Activated CD4-positive, alpha-beta T cell treated with anti-CD3 and anti-CD28 coated beads, Interleukin-2, amount 10 ng/mL, durations not matched to agents 24 days and 14 days (primary cell): Measurements from ENCODE around the gene CHRNB2. TPM values are rescaled to one million over a fixed set of nuclear protein-coding genes. Genes with fewer than 3 reads are reported as not detected.

Source experiments
- DNase-seq: peaks from one replicate; pipeline ENCODE4 v3.0.0; 2022
- H3K27ac Mint-ChIP-seq: one replicate; pipeline ENCODE4 v1.8.0; 2022; ENCODE audit warnings: mild to moderate bottlenecking, mixed read lengths
- H3K27me3 Mint-ChIP-seq: one replicate; pipeline ENCODE4 v1.8.0; 2022; ENCODE audit warnings: mixed read lengths
- H3K36me3 Mint-ChIP-seq: one replicate; pipeline ENCODE4 v1.8.0; 2022; ENCODE audit warnings: low read depth, mild to moderate bottlenecking, mixed read lengths
- H3K4me1 Mint-ChIP-seq: one replicate; pipeline ENCODE4 v1.8.0; 2021; ENCODE audit warnings: mixed read lengths
- H3K4me3 Mint-ChIP-seq: one replicate; pipeline ENCODE4 v1.8.0; 2022; ENCODE audit warnings: mild to moderate bottlenecking, moderate library complexity, mixed read lengths
- H3K9me3 Mint-ChIP-seq: one replicate; pipeline ENCODE4 v1.8.0; 2021; ENCODE audit warnings: mixed read lengths
- intact Hi-C: fragments of 100-400 bp; cut with micrococcal nuclease; formaldehyde crosslinking; loops from one replicate; pipeline ENCODE4 v1.15.1; 2023
- total RNA-seq: library from RNA; stranded (reverse); gene quantifications from 2 replicates; pipeline ENCODE4 v1.2.3, GENCODE V29; 2022

Gene CHRNB2
- total RNA-seq, 1 donor from 2014 or later, result 0.14 TPM

- intact Hi-C loops, result loop anchor here (1.0 to 5.0 kb wide), 12 partner anchors 9 to 526 kb away; partner anchors contain the start of genes ADAR, IL6R and UBAP2L
- H3K4me1 Mint-ChIP-seq, result peaks cover 38% of the 10 kb centered on the region
- peaks cover 34% of the 10 kb centered on the region for H3K36me3 Mint-ChIP-seq
- no peaks in the 10 kb centered on the region for H3K27me3 Mint-ChIP-seq
- peak overlapping the region; percentile 98 for H3K4me3 Mint-ChIP-seq
- peak; percentile 100 for DNase-seq
- peak overlapping the region; percentile 98 for H3K27ac Mint-ChIP-seq
- H3K9me3 Mint-ChIP-seq, result no peaks in the 10 kb centered on the region
Measured at GRCh38 chr1:154558720-154559465, 8.7 kb upstream of the CHRNB2 start.

DNA sequence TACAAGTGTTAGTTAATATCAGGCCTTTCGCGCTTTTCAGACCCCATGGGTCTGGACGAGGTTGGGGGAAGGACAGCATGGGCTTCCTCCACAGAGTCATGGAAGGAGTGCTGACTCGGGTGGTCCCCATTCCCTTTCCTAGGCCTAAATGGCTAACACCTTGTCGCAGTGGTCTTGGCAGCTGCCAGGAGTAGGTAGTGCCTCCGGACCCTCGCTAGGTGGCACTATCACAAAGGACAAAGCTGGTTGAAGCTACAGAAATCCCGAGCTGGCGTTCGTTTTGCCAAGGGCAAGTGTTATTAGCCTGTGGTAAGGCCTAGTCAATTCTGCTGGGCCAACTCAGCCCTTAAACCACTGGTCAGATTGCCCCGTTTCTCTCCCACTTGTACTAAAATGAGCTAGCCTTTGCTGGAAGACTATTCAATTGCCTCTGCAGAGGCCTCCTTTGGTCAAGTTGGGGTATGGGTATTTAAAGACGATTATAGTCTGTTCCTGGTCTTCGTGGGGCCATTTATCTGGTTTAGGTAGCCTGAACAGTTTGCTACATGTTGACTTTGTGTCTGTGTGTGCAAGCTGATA lies 8.0 kb upstream of the CHRNB2 start:
- DNase-seq, result peak; percentile 95
- intact Hi-C loops, result loop anchor here (1.0 to 5.0 kb wide), 12 partner anchors 9 to 526 kb away; partner anchors contain the start of genes ADAR, IL6R and UBAP2L
- peaks cover 38% of the 10 kb centered on the region for H3K4me1 Mint-ChIP-seq
- H3K36me3 Mint-ChIP-seq, result peaks cover 30% of the 10 kb centered on the region
- no peaks in the 10 kb centered on the region for H3K9me3 Mint-ChIP-seq
- peak overlapping the region; percentile 98 for H3K27ac Mint-ChIP-seq
- no peaks in the 10 kb centered on the region for H3K27me3 Mint-ChIP-seq
- H3K4me3 Mint-ChIP-seq, result peak overlapping the region; percentile 98

- H3K9me3 Mint-ChIP-seq, result no peaks in the 10 kb centered on the region
- no peak overlapping the region for H3K4me3 Mint-ChIP-seq
- intact Hi-C loops, result no loop called here
- H3K27ac Mint-ChIP-seq, result no peak overlapping the region
- no peak for DNase-seq
- peaks cover 31% of the 10 kb centered on the region for H3K27me3 Mint-ChIP-seq
- H3K4me1 Mint-ChIP-seq, result peaks cover 6% of the 10 kb centered on the region
- H3K36me3 Mint-ChIP-seq, result no peaks in the 10 kb centered on the region
Measured at GRCh38 chr1:154565876-154566275, 1.7 kb upstream of the CHRNB2 start.

DNA sequence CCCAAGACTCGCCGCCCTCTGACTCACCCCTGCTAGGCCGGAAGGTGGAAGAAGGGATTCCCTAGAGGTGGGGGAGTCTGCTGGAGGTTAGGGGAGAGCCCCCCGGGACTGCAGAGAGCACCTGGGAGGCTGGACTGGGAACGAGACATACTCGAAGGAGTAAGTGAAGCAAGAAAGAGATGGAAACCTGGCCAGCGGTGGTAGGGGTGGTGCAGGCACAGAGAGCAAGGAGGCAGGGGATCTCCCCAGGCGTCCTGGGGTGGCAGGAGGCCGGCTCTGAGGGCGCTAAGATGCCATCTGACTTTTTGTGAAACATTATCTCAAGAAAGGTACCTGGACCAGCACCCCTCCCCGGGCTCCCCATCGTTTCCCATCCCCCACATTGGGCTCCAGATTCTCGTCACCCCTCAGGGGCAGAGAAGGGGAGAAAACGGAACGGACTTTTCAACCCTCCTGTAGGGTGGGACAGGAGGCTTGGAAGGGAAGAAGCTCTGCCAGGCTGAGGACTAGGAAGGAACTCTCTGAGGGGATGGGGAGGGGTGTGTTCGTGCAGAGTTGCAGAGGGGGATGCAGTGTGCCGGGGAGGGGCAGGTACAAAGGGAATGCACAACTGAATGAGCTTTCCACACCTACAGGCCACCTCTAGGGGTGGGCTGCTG lies 708 bp downstream of the CHRNB2 start:
- DNase-seq, result no peak
- H3K4me1 Mint-ChIP-seq, result peaks cover 6% of the 10 kb centered on the region
- H3K27ac Mint-ChIP-seq, result no peak overlapping the region
- no peaks in the 10 kb centered on the region for H3K9me3 Mint-ChIP-seq
- peak overlapping the region; percentile 57 for H3K4me3 Mint-ChIP-seq
- H3K36me3 Mint-ChIP-seq, result no peaks in the 10 kb centered on the region
- intact Hi-C loops, result loop anchor here (1.0 kb wide), 1 partner anchor 9 kb away; no protein-coding TSS in a partner anchor
- H3K27me3 Mint-ChIP-seq, result peaks cover 33% of the 10 kb centered on the region

- no peak for DNase-seq
- Mint-ChIP-seq H3K4me1 (peaks cover 6% of the 10 kb centered on the region), H3K27ac (no peak overlapping the region), H3K9me3 (no peaks in the 10 kb centered on the region), H3K36me3 (peaks cover 3% of the 10 kb centered on the region), H3K27me3 (peaks cover 24% of the 10 kb centered on the region), H3K4me3 (no peak overlapping the region)
- intact Hi-C loops, result no loop called here
Measured at GRCh38 chr1:154571244-154571963, 3.8 kb downstream of the CHRNB2 start.

DNA sequence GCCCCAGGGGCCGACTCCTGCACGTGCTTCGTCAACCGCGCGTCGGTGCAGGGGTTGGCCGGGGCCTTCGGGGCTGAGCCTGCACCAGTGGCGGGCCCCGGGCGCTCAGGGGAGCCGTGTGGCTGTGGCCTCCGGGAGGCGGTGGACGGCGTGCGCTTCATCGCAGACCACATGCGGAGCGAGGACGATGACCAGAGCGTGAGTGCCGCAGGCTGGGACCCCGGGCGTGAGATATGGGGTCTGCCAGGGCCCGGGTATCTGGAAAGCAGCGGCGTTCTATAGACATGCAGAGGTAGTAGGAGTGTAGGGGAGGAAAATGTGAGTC lies 4.3 kb downstream of the CHRNB2 start:
- intact Hi-C loops, result no loop called here
- no peak overlapping the region for H3K27ac Mint-ChIP-seq

GRCh38 chr1:154572468-154573167 lies 5.0 kb downstream of the CHRNB2 start:
- no peak overlapping the region for H3K27ac Mint-ChIP-seq
- H3K9me3 Mint-ChIP-seq, result no peaks in the 10 kb centered on the region

More for the DNA sequence above, 4.3 kb downstream of the CHRNB2 start:
- DNase-seq, result no peak
- Mint-ChIP-seq H3K4me1 (peaks cover 6% of the 10 kb centered on the region), H3K4me3 (no peak overlapping the region), H3K9me3 (no peaks in the 10 kb centered on the region), H3K27me3 (peaks cover 19% of the 10 kb centered on the region), H3K36me3 (peaks cover 3% of the 10 kb centered on the region)

DNA sequence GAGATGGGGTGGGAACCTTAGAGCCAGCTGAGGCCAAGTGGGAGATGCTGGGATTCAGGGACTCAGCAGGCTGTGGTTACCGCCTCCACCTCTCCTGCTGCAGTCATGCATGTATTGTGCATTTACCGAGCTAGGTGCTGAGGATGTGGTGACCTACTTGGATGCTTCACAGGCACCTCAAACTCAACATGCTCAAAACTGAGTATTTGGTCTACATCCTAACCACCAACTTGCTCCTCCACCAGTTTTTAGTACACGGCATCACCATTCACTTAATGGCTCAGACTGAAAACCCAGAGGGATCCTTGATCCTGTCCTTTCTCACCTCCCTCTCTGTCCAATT lies 5.6 kb downstream of the CHRNB2 start:
- peaks cover 3% of the 10 kb centered on the region for H3K36me3 Mint-ChIP-seq
- no peaks in the 10 kb centered on the region for H3K9me3 Mint-ChIP-seq
- no peak overlapping the region for H3K4me3 Mint-ChIP-seq
- DNase-seq, result no peak
- H3K27ac Mint-ChIP-seq, result no peak overlapping the region
- H3K27me3 Mint-ChIP-seq, result peaks cover 8% of the 10 kb centered on the region
- no peaks in the 10 kb centered on the region for H3K4me1 Mint-ChIP-seq
- intact Hi-C loops, result no loop called here

More at GRCh38 chr1:154572468-154573167, 5.0 kb downstream of the CHRNB2 start:
- peaks cover 3% of the 10 kb centered on the region for H3K36me3 Mint-ChIP-seq
- no peak overlapping the region for H3K4me3 Mint-ChIP-seq
- intact Hi-C loops, result no loop called here
- peaks cover 3% of the 10 kb centered on the region for H3K4me1 Mint-ChIP-seq
- DNase-seq, result no peak
- peaks cover 13% of the 10 kb centered on the region for H3K27me3 Mint-ChIP-seq

GRCh38 chr1:154574716-154575115 lies 7.1 kb downstream of the CHRNB2 start:
- Mint-ChIP-seq H3K4me3 (no peak overlapping the region), H3K4me1 (no peaks in the 10 kb centered on the region), H3K36me3 (peaks cover 18% of the 10 kb centered on the region), H3K27me3 (peaks cover 3% of the 10 kb centered on the region), H3K27ac (no peak overlapping the region), H3K9me3 (no peaks in the 10 kb centered on the region)
- no peak for DNase-seq
- intact Hi-C loops, result no loop called here

- no peak for DNase-seq
- Mint-ChIP-seq H3K4me1 (no peaks in the 10 kb centered on the region), H3K27me3 (peaks cover 2% of the 10 kb centered on the region), H3K9me3 (no peaks in the 10 kb centered on the region), H3K27ac (peak overlapping the region; percentile 13), H3K36me3 (peaks cover 20% of the 10 kb centered on the region), H3K4me3 (no peak overlapping the region)
- intact Hi-C loops, result no loop called here
Measured at GRCh38 chr1:154575147-154575927, 7.8 kb downstream of the CHRNB2 start.

DNA sequence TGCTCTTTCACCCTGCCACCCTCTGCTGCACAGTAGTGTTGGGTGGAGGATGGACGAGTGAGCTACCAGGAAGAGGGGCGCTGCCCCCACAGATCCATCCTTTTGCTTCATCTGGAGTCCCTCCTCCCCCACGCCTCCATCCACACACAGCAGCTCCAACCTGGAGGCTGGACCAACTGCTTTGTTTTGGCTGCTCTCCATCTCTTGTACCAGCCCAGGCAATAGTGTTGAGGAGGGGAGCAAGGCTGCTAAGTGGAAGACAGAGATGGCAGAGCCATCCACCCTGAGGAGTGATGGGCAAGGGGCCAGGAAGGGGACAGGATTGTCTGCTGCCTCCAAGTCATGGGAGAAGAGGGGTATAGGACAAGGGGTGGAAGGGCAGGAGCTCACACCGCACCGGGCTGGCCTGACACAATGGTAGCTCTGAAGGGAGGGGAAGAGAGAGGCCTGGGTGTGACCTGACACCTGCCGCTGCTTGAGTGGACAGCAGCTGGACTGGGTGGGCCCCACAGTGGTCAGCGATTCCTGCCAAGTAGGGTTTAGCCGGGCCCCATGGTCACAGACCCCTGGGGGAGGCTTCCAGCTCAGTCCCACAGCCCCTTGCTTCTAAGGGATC lies 8.5 kb downstream of the CHRNB2 start:
- Mint-ChIP-seq H3K4me3 (no peak overlapping the region), H3K27me3 (peaks cover under 1% of the 10 kb centered on the region), H3K36me3 (peaks cover 23% of the 10 kb centered on the region), H3K27ac (peak overlapping the region; percentile 35), H3K4me1 (no peaks in the 10 kb centered on the region), H3K9me3 (no peaks in the 10 kb centered on the region)
- intact Hi-C loops, result no loop called here
- no peak for DNase-seq

GRCh38 chr1:154577346-154578057 lies 9.9 kb downstream of the CHRNB2 start:
- Mint-ChIP-seq H3K9me3 (no peaks in the 10 kb centered on the region), H3K4me3 (no peak overlapping the region), H3K36me3 (peaks cover 34% of the 10 kb centered on the region), H3K27me3 (no peaks in the 10 kb centered on the region), H3K4me1 (no peaks in the 10 kb centered on the region), H3K27ac (no peak overlapping the region)
- intact Hi-C loops, result no loop called here
- no peak for DNase-seq
